Upper lobe of right lung (tissue), 1 donor: ENCODE data around the gene CAMKMT. TPM values are rescaled to one million over a fixed set of nuclear protein-coding genes. Genes with fewer than 3 reads are reported as not detected.

Experiments
- ATAC-seq: fragments of 200-7000 bp; cut with Tn5 transposase; one replicate; pipeline ENCODE4 v1.9.1; 2020; ENCODE audit warnings: mild to moderate bottlenecking, moderate library complexity
- DNase-seq: peaks from one replicate; pipeline ENCODE4 v3.0.0-alpha.2; 2020
- H3K27ac ChIP-seq: fragments of 200-600 bp; one replicate; pipeline ENCODE4 v1.8.0; 2022
- H3K27me3 ChIP-seq: fragments of 200-600 bp; one replicate; pipeline ENCODE4 v1.8.0; 2022; ENCODE audit warnings: mild to moderate bottlenecking
- H3K36me3 ChIP-seq: fragments of 200-600 bp; one replicate; pipeline ENCODE4 v1.8.0; 2022
- H3K4me1 ChIP-seq: fragments of 200-600 bp; one replicate; pipeline ENCODE4 v1.8.0; 2022
- H3K4me3 ChIP-seq: fragments of 200-600 bp; one replicate; pipeline ENCODE4 v1.8.0; 2022; ENCODE audit warnings: mild to moderate bottlenecking
- H3K9me3 ChIP-seq: fragments of 200-600 bp; one replicate; pipeline ENCODE4 v1.8.0; 2022
- intact Hi-C: fragments of 100-400 bp; cut with DNase I; formaldehyde crosslinking; loops from one replicate; pipeline ENCODE4 v1.11.0; 2022
- total RNA-seq: library from RNA; stranded (reverse); fragmentation: NEBNext Ultra II Directional; extraction: Animal tissue kit (Norgen Biotek cat#: 25700); gene quantifications from one replicate; pipeline ENCODE4 v1.2.1, GENCODE V29; 2021
- TF ChIP-seq, protein P1 (sequence below): fragments of 200-600 bp; IDR thresholded peaks from one replicate; pipeline ENCODE4 v1.8.0; 2022; ENCODE audit warnings: antibody characterized with exemption
- donor health status: DM: no; HTN: yes; CAD: no; lungs with severe emphysema.

Gene CAMKMT
- total RNA-seq, 1 donor from 2014 or later, result 10.5 TPM

DNA sequence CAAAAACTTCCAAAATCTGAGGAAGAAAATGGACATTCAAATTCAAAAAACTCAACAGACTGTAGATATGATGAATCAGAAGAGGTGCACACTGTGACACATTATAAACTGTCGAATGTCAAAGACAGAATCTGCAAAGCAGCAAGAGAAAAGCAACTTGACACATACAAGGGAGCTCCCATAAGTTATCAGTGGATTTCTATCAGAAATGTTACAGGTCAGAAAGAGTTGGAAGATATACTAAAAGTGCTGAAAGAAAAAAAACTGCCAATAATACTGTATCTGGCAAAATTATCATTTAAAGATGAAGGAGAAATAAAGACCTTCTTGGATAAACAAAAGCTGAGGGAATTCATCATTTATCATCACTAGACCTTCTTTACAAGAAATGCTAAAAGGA is 102.7 kb downstream of the CAMKMT start:
- no peak for DNase-seq
- Histone ChIP-seq H3K36me3 (no peaks in the 10 kb centered on the region), H3K4me1 (no peaks in the 10 kb centered on the region), H3K27me3 (no peaks in the 10 kb centered on the region), H3K27ac (no peak overlapping the region), H3K4me3 (no peak overlapping the region), H3K9me3 (no peaks in the 10 kb centered on the region)
- ATAC-seq, result no peak
- intact Hi-C loops, result no loop called here
- TF ChIP-seq, protein P1, sequence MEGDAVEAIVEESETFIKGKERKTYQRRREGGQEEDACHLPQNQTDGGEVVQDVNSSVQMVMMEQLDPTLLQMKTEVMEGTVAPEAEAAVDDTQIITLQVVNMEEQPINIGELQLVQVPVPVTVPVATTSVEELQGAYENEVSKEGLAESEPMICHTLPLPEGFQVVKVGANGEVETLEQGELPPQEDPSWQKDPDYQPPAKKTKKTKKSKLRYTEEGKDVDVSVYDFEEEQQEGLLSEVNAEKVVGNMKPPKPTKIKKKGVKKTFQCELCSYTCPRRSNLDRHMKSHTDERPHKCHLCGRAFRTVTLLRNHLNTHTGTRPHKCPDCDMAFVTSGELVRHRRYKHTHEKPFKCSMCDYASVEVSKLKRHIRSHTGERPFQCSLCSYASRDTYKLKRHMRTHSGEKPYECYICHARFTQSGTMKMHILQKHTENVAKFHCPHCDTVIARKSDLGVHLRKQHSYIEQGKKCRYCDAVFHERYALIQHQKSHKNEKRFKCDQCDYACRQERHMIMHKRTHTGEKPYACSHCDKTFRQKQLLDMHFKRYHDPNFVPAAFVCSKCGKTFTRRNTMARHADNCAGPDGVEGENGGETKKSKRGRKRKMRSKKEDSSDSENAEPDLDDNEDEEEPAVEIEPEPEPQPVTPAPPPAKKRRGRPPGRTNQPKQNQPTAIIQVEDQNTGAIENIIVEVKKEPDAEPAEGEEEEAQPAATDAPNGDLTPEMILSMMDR, result no peak

DNA sequence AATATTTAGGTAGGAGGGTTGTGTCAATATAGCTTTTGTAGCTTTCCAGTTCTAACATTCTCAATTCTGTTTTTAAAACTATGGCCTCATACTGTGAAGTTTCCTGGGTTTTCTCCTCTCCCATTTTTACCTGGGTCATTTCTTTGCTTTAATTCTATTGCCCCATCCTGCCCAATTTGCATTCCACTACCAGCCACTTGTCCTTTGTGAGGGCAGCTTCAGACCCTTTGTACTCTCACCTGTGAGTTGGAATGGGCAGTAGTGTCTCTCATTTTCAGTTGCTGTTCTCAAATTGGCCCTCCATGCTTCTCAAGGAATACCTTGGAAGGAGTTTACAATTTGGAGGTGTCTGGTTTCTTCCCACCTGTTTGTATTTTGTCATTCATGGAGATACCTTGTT is 108.4 kb downstream of the CAMKMT start:
- no peaks in the 10 kb centered on the region for H3K36me3 ChIP-seq
- intact Hi-C loops, result no loop called here
- no peaks in the 10 kb centered on the region for H3K27me3 ChIP-seq
- no peak overlapping the region for H3K4me3 ChIP-seq
- no peak overlapping the region for H3K27ac ChIP-seq
- TF ChIP-seq, protein P1, result no peak
- no peaks in the 10 kb centered on the region for H3K4me1 ChIP-seq
- no peaks in the 10 kb centered on the region for H3K9me3 ChIP-seq
- ATAC-seq (no peak), DNase-seq (no peak)

DNA sequence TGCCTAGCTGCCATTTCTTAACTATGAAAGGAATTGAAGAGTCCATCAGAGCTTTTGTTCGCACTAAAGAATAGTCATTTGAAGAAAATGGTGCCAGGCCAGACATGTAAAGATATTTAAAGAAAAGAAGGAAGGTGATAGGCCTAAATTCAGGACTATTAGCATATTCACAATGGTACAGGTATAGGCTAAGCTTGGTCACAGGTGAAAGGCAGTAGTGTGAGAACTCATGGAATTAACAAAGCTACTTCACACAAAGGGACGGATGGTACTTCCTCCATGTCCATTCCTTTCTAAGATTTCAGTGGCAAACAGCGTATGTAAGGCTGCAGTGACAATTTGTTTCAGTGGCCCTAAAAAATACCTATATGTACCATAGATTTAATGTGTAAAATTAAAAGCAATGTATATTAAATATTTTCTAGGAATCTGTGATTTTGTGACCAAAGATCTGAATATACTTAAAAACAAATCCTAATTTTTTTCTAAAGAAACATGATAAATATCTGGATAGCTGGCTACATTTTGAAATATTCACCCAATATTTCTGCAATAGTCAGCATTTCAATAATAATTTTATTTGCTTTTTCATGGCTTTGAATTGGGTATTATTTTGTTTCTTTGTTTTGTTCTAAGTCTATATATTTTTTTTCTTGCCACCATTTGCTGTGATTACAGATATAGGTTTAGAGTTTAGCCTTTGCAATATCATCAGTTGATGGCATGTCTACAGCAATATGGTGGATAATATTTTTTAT is 116.1 kb downstream of the CAMKMT start:
- H3K36me3 ChIP-seq, result no peaks in the 10 kb centered on the region
- TF ChIP-seq, protein P1, result no peak
- intact Hi-C loops, result no loop called here
- H3K27me3 ChIP-seq, result no peaks in the 10 kb centered on the region
- no peak for DNase-seq
- H3K4me1 ChIP-seq, result no peaks in the 10 kb centered on the region
- no peak overlapping the region for H3K27ac ChIP-seq
- H3K4me3 ChIP-seq, result no peak overlapping the region
- ATAC-seq, result no peak
- no peaks in the 10 kb centered on the region for H3K9me3 ChIP-seq

DNA sequence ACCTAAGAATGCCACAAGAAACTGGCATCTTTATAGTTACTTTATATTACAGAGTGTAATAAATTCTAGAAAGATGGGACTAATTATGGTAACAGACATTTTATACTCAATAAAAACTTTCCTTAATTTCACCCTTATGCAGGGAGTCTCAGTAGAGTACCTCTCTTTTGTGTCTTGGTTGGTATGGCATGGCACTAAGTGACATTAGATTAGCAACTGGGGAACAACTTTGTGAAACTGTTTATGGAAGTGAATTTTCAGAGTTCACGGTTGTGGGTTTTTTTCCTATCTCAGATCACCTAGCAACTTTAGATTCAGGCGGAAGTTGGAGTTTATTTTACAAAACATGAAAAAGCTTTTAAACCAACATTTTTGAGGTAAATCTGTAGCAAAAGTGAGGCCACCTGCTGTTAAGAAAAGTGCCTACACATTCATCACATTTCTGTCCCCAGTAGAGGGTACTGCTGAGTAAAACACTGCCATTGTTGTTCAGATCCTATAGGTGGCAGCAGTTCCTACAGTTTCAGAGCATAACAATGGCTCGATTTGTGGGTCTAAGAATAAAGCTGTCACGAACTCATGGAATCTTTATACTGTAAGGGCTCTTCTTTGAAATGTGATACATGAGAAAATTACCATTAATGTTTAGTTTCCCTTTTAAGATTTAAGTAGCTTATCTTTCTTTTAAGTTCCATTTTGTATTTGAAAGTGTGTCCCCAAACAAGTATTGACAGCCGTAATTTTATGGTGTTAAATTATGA is 117.6 kb downstream of the CAMKMT start:
- ATAC-seq, result peak; percentile 99
- Histone ChIP-seq H3K27ac (no peak overlapping the region), H3K9me3 (no peaks in the 10 kb centered on the region), H3K27me3 (no peaks in the 10 kb centered on the region), H3K4me1 (no peaks in the 10 kb centered on the region), H3K4me3 (no peak overlapping the region), H3K36me3 (no peaks in the 10 kb centered on the region)
- DNase-seq, result no peak
- intact Hi-C loops, result no loop called here
- TF ChIP-seq, protein P1, result peak; percentile 98

DNA sequence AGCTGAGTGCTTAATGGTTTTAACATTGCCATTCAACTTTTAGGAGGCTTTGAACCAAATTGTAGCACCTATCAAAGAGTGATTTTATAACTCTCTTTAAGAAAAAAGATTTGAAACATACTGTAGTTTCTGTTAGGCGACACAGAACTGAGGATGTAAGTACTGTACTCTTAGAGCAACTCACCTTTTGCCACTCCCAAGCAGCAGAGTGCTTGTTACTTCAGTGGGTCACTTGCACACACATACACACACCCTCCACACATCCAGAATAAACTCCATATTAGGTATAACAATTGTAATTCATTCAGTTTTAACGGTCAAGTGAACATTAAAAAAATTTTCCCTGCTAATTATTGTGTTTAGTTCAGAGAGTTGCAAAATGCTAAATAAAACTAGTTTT is 118.3 kb downstream of the CAMKMT start:
- H3K27ac ChIP-seq, result no peak overlapping the region
- TF ChIP-seq, protein P1, result no peak
- H3K4me1 ChIP-seq, result no peaks in the 10 kb centered on the region
- no peaks in the 10 kb centered on the region for H3K36me3 ChIP-seq
- H3K9me3 ChIP-seq, result no peaks in the 10 kb centered on the region
- intact Hi-C loops, result no loop called here
- ATAC-seq (no peak), DNase-seq (no peak)
- H3K27me3 ChIP-seq, result no peaks in the 10 kb centered on the region
- no peak overlapping the region for H3K4me3 ChIP-seq
